Fibroblast of lung (primary cell): ENCODE data around the gene APBA2.
"Not testable (repeated sequence)": the region's sequence is repeated elsewhere in the genome, so short reads cannot be mapped to it uniquely, and the experiment has no call there.

Source experiments
- CTCF ChIP-seq, 2 donors: IDR thresholded peaks in 1 of 2; conservative IDR thresholded peaks in 1 of 2; 1 replicate in 1 of 2; 2 replicates in 1 of 2; pipeline ENCODE4 v1.5.1; 2011 to 2012; ENCODE audit warnings: low read length in 2 of 2, control low read depth in 1 of 2, inconsistent platforms in 1 of 2, low read depth in 1 of 2, mild to moderate bottlenecking in 1 of 2
- EZH2 ChIP-seq: IDR thresholded peaks from 2 replicates; pipeline ENCODE4 v1.5.1; 2012; ENCODE audit warnings: low read length, control low read depth, mild to moderate bottlenecking; ENCODE audit errors: missing control alignments

- TF ChIP-seq CTCF (conservative IDR thresholded peaks at IDR 0.05 in 1 of 2, IDR thresholded peaks at IDR 0.05 in 1 of 2; ENCODE audit: low read depth in 1 of 2, low read length in 2 of 2); EZH2: not testable (repeated sequence)
Measured at GRCh38 chr15:29167122-29167521, 281.3 kb downstream of the APBA2 start.
